GM23248 (cell line): Measurements from ENCODE around the gene TTLL1.

Source experiments
- EZH2 ChIP-seq: fragments of 200-600 bp; sonication (generic); IDR thresholded peaks from 2 replicates; pipeline ENCODE4 v1.6.1; 2018; ENCODE audit warnings: antibody characterized with exemption, mild to moderate bottlenecking; ENCODE audit not compliant: insufficient read depth, poor library complexity, severe bottlenecking
- EZH2phosphoT487 ChIP-seq: fragments of 200-600 bp; sonication (generic); IDR thresholded peaks from 2 replicates; pipeline ENCODE4 v1.6.1; 2018; ENCODE audit warnings: antibody characterized with exemption, moderate library complexity, mild to moderate bottlenecking, low read depth; ENCODE audit not compliant: insufficient read depth

DNA sequence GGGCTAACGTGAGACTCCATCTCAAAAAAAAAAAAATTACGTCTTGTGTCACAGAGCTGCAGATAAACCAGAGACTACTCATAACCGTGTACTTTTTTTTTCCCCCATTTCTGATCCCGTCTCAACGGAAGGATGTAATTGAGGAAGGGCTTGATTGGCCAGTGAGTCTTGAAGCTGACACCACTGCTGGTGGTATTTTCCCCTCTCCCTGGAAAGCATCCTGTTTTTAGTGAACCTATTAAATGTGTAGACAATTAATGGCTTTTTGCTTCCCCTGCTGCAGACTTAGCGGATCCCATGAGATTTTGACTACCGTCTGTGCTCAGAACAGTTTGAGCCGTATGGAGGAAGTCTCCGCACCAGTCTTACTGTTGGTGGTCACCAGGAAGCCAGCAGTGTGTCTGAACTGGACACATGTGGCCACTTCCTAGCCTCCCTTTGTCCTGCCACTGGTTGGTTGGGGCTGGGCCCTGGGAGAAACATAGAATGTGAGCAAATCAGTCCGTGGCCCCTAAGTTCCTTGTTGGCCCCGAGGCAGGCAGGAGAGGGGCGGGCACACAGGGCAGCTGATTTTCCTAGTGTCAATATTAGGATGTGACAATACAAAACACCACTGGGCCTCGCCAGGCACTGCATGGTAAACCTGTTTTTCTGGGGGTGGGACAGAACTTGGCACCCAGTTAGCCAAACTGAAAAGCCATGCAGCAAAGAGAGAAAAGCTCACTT lies 24.5 kb upstream of the TTLL1 start:
- TF ChIP-seq EZH2, result no peak
- TF ChIP-seq EZH2phosphoT487, result no peak
